Glutamatergic neuron (in vitro differentiated cells): ENCODE data around the gene PHTF2. TPM values are rescaled to one million over a fixed set of nuclear protein-coding genes. Genes with fewer than 3 reads are reported as not detected.

ENCODE experiments used
- DNase-seq: peaks from one replicate; pipeline ENCODE4 v3.0.0; 2022
- H3K27ac Mint-ChIP-seq: one replicate; pipeline ENCODE4 v1.8.0; 2020; ENCODE audit warnings: mild to moderate bottlenecking, mixed read lengths, inconsistent platforms; ENCODE audit not compliant: unreplicated experiment
- H3K27me3 Mint-ChIP-seq: one replicate; pipeline ENCODE4 v1.8.0; 2020; ENCODE audit warnings: mild to moderate bottlenecking, moderate library complexity, mixed read lengths, inconsistent platforms; ENCODE audit not compliant: unreplicated experiment
- H3K36me3 Mint-ChIP-seq: one replicate; pipeline ENCODE4 v1.8.0; 2020; ENCODE audit warnings: mild to moderate bottlenecking, mixed read lengths, inconsistent platforms; ENCODE audit not compliant: unreplicated experiment
- H3K4me1 Mint-ChIP-seq: one replicate; pipeline ENCODE4 v1.8.0; 2020; ENCODE audit warnings: mild to moderate bottlenecking, low read depth, mixed read lengths, inconsistent platforms; ENCODE audit not compliant: unreplicated experiment
- H3K4me3 Mint-ChIP-seq: one replicate; pipeline ENCODE4 v1.8.0; 2020; ENCODE audit warnings: mild to moderate bottlenecking, mixed read lengths, inconsistent platforms; ENCODE audit not compliant: unreplicated experiment
- H3K9me3 Mint-ChIP-seq: one replicate; pipeline ENCODE4 v1.8.0; 2020; ENCODE audit warnings: mild to moderate bottlenecking, moderate library complexity, mixed read lengths, inconsistent platforms; ENCODE audit not compliant: unreplicated experiment
- long read RNA-seq: library from polyadenylated mRNA; unstranded; transcript quantifications from one replicate; pipeline ENCODE4 v2.0.0, GENCODE V29; 2020; ENCODE audit not compliant: unreplicated experiment
- total RNA-seq: library from RNA; stranded (reverse); fragmentation: NEBNext Ultra II Directional; extraction: Animal tissue kit (Norgen Biotek cat#: 25700); gene quantifications from one replicate; pipeline ENCODE4 v1.2.1, GENCODE V29; 2021; ENCODE audit not compliant: unreplicated experiment
- TF ChIP-seq, protein P1 (sequence below): fragments of 200-600 bp; sonication (generic); IDR thresholded peaks from one replicate; pipeline ENCODE4 v1.5.0; 2021; ENCODE audit not compliant: partially characterized antibody, unreplicated experiment

PHTF2 gene
- total RNA-seq, result 15.1 TPM
- long read RNA-seq, partial matches to known transcripts, result 3 of 6 reads
- long read RNA-seq, other reads (novel, unspliced or antisense), result 0 of 6 reads

DNA sequence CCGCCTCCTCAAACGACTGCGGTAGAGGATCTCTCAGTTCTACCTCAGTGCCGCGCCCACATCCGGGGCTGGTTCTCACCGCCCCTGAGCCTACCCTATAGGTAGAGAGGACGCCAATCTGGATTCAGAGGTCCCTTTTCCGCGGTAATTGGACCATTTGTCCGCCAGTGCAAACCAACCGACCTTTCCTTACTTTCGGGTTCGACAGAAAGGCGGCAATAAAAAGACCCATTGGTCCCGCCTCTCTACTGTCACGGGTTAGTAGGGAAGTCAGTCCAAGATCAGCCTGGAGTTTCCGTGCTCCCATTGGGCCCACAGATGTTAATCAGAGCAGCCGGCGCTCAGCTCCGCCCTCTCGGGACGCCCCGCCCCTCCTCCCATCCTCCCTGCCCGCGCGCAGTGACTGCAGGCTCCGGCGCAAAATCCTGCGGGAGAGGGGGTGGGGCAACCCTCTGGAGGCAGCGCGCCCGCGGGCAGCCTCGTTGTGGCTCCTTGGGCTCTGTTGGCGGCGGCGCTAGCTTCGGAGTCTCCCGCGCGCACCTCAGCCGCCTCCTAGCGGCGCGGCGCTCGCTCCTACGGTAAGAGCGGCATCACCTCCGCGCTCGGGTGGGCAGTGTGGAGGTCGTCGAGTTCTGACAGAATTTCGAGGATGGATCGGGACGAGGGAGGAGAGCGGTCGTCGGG lies at the start of gene PHTF2, which contains the start of gene TMEM60:
Gene PHTF2 (plus strand): TSS at position 380 of the 684 bp plus-strand sequence.
Gene TMEM60 (minus strand): TSS at position 41 of the 684 bp plus-strand sequence. CDS start 4,061 bp downstream, outside the sequence.
- Mint-ChIP-seq H3K36me3 (no peaks in the 10 kb centered on the region), H3K4me3 (peak within 1 kb of the TSS; percentile 96), H3K27ac (peak within 1 kb of the TSS; percentile 84), H3K4me1 (peaks cover 10% of the 10 kb centered on the region), H3K27me3 (peaks cover 8% of the 10 kb centered on the region), H3K9me3 (peaks cover 11% of the 10 kb centered on the region)
- TF ChIP-seq, protein P1, sequence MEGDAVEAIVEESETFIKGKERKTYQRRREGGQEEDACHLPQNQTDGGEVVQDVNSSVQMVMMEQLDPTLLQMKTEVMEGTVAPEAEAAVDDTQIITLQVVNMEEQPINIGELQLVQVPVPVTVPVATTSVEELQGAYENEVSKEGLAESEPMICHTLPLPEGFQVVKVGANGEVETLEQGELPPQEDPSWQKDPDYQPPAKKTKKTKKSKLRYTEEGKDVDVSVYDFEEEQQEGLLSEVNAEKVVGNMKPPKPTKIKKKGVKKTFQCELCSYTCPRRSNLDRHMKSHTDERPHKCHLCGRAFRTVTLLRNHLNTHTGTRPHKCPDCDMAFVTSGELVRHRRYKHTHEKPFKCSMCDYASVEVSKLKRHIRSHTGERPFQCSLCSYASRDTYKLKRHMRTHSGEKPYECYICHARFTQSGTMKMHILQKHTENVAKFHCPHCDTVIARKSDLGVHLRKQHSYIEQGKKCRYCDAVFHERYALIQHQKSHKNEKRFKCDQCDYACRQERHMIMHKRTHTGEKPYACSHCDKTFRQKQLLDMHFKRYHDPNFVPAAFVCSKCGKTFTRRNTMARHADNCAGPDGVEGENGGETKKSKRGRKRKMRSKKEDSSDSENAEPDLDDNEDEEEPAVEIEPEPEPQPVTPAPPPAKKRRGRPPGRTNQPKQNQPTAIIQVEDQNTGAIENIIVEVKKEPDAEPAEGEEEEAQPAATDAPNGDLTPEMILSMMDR, result peak; percentile 49
- peak; percentile 100 for DNase-seq

DNA sequence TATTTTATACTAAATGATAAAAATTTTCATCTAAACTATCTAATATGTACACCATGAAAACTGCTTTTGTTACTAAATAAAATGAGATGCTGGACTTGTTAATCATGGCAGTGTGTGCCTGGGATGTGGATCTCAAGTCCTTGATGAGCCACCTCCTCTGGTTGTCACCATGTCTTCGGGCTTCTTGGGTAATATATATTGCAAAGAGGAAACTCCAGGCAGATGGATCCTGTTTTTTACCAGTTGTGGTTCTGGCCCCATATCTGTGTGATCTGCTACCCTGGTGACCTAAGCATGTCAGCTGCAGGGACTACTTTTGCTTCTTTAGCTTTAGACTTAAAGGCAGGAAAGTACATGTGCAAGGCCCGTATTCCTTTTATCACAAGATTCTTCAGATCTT lies 46.6 kb upstream of the PHTF2 start:
- TF ChIP-seq, protein P1, result no peak
- Mint-ChIP-seq H3K4me3 (no peak overlapping the region), H3K4me1 (no peaks in the 10 kb centered on the region), H3K27me3 (peaks cover 2% of the 10 kb centered on the region), H3K9me3 (no peaks in the 10 kb centered on the region), H3K36me3 (no peaks in the 10 kb centered on the region), H3K27ac (no peak overlapping the region)
- no peak for DNase-seq

DNA sequence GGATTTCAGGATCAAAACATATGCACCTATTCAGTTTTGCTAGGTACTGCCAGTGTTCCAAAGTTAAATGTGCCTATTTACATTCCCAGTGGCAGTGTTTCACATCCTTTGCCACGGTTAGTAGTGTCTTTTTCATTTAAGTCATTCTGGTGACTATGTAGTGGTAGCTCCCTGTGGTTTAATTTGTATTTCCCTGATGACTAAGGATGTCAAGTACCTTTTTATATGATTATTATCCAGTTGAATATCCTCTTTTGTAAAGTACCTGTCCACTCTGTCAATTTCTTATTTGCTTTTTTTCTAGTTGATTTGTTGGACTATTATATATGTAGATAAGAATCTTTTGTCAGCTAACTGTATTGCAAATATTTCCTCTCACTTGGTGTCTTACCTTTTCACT lies 45.4 kb upstream of the PHTF2 start:
- Mint-ChIP-seq H3K27me3 (peaks cover 2% of the 10 kb centered on the region), H3K4me3 (no peak overlapping the region), H3K9me3 (no peaks in the 10 kb centered on the region), H3K27ac (no peak overlapping the region), H3K36me3 (no peaks in the 10 kb centered on the region), H3K4me1 (no peaks in the 10 kb centered on the region)
- no peak for DNase-seq
- TF ChIP-seq, protein P1, result no peak

DNA sequence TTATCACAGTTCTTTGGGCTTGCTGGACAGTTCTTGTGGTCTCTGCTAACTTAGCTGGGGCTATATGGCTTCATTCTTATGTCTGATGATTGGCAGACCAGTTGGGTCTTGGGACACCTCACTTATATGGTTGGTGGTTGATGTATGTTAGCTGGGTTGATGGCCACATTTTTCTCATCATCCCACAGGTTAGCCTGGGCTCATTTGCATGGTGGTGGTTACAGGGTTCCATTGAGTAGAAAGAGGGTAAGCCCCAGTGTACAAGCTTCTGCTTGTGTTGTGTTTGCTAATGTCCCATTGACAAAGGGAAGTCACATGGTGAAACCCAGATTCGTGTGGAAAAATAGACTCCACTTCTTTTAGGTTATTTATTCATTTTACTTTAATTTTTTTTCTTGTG lies 41.0 kb upstream of the PHTF2 start:
- no peak overlapping the region for H3K27ac Mint-ChIP-seq
- no peaks in the 10 kb centered on the region for H3K9me3 Mint-ChIP-seq
- no peak for DNase-seq
- no peak overlapping the region for H3K4me3 Mint-ChIP-seq
- no peaks in the 10 kb centered on the region for H3K36me3 Mint-ChIP-seq
- TF ChIP-seq, protein P1, result no peak
- no peaks in the 10 kb centered on the region for H3K27me3 Mint-ChIP-seq
- peaks cover 4% of the 10 kb centered on the region for H3K4me1 Mint-ChIP-seq

DNA sequence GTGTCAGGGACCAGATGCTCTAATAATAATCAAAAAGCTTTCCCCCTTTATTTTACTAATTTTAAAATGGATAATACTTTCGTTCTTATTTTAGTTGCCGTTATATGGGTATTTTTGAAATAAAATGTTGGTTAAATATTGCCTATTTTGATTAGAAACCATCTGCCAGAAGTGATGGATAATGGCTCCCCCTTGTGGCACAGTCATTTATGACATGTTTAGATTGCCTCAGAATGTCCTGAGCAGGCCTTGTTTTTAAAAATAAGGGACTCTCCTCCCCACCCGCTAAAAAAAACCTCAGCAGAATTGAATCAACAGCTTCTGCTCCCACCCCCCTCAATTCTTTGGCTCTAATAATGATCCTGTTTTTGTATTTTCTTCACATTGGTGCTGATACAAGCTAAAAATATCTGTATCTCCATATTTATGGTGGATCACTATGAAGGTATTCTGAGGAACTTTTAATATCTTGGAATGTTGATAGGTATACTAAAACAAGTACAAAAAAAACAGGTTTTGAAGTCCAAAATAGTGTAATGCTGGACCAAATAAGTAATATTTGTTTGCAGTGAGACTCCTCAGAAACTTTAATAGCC lies 39.2 kb upstream of the PHTF2 start:
- H3K4me3 Mint-ChIP-seq, result no peak overlapping the region
- peaks cover 4% of the 10 kb centered on the region for H3K4me1 Mint-ChIP-seq
- H3K27me3 Mint-ChIP-seq, result peaks cover 2% of the 10 kb centered on the region
- TF ChIP-seq, protein P1, result peak; percentile 89
- H3K9me3 Mint-ChIP-seq, result no peaks in the 10 kb centered on the region
- H3K36me3 Mint-ChIP-seq, result no peaks in the 10 kb centered on the region
- peak; percentile 36 for DNase-seq
- H3K27ac Mint-ChIP-seq, result no peak overlapping the region
